GM13976 (cell line): Measurements from ENCODE around the gene RYR3.

ENCODE experiments used
- DNase-seq: peaks from one replicate; pipeline ENCODE4 v3.0.0; 2012; ENCODE audit warnings: low spot score
- in situ Hi-C: fragments of 300-500 bp; cut with MboI; formaldehyde crosslinking; loops from one replicate; pipeline ENCODE4 v1.12.0; 2022; ENCODE audit warnings: low sequenced_read_pairs, mixed read lengths, inconsistent platforms; ENCODE audit not compliant: unreplicated experiment
- TF ChIP-seq, protein P1 (sequence below): IDR thresholded peaks from 2 replicates; pipeline ENCODE4 v1.5.1; 2012; ENCODE audit warnings: borderline replicate concordance, mild to moderate bottlenecking; ENCODE audit not compliant: insufficient read depth; ENCODE audit errors: extremely low read depth, missing control alignments, control extremely low read depth

RYR3 gene

DNA sequence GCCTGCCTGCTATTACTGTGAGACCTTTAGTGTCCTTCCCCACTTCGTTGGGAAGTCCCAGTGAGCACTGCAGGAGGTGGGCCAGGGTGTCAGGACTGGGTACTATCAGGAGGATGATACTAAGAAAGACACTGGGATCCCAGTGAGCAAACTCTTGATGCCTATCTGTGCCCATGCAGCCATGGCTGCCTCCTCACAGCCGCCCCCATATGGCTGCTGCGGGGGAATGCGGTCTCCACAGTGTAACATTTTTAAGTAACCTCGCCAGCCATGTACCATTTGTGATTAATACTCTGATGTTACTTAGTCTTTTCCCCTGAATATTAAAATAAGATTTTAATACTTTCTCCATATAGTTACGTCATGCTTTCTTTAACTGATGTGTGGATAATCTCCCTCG lies 312.2 kb downstream of the RYR3 start:
- in situ Hi-C loops: no loop called here
- DNase-seq: no peak
- TF ChIP-seq, protein P1, sequence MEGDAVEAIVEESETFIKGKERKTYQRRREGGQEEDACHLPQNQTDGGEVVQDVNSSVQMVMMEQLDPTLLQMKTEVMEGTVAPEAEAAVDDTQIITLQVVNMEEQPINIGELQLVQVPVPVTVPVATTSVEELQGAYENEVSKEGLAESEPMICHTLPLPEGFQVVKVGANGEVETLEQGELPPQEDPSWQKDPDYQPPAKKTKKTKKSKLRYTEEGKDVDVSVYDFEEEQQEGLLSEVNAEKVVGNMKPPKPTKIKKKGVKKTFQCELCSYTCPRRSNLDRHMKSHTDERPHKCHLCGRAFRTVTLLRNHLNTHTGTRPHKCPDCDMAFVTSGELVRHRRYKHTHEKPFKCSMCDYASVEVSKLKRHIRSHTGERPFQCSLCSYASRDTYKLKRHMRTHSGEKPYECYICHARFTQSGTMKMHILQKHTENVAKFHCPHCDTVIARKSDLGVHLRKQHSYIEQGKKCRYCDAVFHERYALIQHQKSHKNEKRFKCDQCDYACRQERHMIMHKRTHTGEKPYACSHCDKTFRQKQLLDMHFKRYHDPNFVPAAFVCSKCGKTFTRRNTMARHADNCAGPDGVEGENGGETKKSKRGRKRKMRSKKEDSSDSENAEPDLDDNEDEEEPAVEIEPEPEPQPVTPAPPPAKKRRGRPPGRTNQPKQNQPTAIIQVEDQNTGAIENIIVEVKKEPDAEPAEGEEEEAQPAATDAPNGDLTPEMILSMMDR: no peak

DNA sequence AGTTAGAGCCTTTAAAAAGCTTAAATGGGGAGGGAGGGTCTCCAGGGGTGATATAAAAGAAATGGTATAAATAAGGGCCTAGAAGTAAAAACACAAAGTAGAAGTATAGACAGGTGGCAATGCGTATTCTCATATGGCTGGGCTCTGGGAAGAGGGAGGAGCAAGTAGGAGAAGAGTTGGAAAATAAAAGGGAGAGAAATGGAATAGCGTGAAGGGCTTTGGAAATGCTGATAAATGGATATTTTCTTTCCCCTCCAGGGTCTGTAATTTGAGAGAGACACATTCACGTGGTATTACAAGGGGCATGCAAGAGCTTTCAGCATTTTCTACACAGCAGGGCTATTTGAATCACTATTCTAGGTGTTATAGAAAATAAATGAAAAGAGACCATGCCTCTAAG lies 313.7 kb downstream of the RYR3 start:
- in situ Hi-C loops: no loop called here
- no peak for DNase-seq
- TF ChIP-seq, protein P1: no peak

DNA sequence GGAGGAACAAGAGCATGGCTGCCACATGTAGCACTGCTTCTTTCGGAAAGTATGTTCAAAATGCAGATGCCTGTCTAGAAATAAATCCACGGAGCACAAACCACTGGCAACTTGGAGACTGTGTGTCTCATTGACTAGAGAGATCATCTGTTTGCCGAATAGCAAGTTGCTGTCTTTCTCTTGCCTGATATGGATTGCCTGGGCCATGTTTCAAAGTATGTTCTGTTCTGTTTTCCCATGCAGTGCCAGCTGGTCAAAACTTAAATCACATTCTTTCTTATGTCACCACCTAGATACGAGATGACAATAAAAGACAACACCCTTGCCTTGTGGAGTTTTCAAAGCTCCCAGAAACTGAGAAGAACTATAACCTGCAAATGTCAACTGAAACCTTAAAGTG lies 318.9 kb downstream of the RYR3 start:
- DNase-seq: no peak
- in situ Hi-C loops: no loop called here
- TF ChIP-seq, protein P1: no peak

DNA sequence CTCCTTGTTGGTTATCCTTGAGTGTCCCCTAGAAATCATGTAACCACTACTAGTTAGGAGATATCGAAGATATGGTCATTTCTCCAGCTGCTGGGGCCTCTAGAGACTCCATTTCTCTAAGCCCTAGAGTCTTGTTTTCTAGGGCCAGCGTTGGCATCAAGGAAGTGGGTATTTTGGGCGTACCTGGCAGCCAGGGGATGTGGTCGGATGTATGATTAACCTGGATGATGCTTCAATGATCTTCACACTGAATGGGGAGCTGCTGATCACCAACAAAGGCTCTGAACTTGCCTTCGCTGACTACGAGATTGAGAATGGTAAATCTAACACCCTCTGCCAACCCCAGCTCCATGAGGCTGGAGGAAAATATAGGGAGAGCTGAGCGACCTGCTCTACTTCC lies 325.5 kb downstream of the RYR3 start:
- TF ChIP-seq, protein P1: no peak
- DNase-seq: no peak
- in situ Hi-C loops: no loop called here

DNA sequence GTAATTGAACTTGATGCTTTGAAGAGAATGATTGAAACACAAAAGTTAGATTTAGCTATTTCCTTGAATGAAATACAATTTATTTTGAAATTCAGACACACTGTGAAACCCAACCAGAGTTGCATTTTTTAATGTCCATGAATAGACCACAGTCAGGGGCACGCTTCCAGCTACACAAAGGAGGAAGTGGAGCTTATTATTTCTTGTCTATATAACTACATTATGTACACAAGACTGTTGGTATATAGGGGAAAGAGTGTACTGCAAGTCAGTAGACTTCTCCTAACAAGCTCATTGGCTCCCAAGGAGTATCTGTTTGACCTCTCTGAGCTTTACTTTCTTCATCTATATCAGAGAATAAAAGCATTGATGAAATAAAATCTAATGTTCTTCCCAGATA lies 326.2 kb downstream of the RYR3 start:
- TF ChIP-seq, protein P1: no peak
- in situ Hi-C loops: no loop called here
- no peak for DNase-seq

DNA sequence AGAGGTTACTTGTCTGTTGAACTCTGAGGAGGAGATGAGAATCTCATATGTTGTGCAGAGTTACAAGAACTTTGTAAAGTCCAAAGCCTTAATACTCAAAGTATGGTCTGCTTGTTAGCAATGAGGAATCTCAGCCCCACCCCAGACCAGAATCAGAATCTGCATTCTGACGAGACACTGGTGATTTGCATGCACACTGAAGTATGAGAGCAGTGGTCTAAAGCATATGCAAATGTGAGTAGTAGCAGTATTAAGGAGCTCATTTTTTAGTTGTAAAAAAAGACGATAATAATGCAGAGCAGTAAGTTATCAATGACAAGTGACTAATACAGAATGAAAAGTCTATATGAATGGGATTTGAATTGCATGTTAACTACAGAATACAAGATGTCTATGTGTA lies 327.7 kb downstream of the RYR3 start:
- TF ChIP-seq, protein P1: no peak
- DNase-seq: no peak
- in situ Hi-C loops: no loop called here

DNA sequence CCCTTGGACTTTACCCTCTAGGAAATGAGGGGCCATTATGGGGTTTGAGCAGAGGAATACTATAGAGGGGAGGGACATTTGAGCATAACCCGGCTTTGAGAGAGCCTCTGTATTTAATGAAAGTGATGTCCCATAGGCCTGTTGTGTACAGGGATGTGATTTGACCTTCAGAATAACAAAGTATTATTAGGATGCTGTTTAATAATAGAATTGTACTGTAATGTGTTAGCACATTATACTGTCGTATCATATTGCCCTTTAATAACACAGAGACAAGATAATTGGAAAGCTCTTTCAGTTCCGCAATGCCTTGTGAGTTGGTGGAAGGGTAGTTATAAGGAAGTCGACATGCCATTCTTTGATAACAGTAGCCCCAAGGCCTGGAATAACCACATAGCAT lies 328.3 kb downstream of the RYR3 start:
- TF ChIP-seq, protein P1: no peak
- no peak for DNase-seq
- in situ Hi-C loops: no loop called here
